ENCODE results near the gene CBARP.

Gene CBARP, protein sequence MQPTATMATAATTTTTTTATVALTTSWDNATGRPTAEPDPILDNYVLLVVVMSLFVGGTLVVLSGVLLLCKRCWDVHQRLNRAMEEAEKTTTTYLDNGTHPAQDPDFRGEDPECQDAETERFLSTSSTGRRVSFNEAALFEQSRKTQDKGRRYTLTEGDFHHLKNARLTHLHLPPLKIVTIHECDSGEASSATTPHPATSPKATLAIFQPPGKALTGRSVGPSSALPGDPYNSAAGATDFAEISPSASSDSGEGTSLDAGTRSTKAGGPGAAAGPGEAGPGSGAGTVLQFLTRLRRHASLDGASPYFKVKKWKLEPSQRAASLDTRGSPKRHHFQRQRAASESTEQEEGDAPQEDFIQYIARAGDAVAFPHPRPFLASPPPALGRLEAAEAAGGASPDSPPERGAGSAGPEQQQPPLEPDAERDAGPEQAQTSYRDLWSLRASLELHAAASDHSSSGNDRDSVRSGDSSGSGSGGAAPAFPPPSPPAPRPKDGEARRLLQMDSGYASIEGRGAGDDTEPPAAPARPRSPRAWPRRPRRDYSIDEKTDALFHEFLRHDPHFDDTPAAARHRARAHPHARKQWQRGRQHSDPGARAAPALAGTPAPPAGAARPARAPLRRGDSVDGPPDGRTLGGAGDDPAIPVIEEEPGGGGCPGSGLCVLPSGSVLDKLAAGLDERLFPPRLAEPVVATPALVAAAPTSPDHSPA
- total RNA-seq = 0.06 to 0.26 reads per million in 2 experiments

- DNase-seq (ENCODE audit: low read depth) = no peak
Observed at GRCh38 chr19:1237754-1238368, at the start of gene CBARP. Gene CBARP, minus strand, starts transcription at chr19:1238005. Its CDS starts 1,905 bp downstream, at chr19:1236100.

GRCh38 chr19:1286487-1287353 lies 48.9 kb upstream of the CBARP start:
- DNase-seq (ENCODE audit: low read depth) = no peak

DNA sequence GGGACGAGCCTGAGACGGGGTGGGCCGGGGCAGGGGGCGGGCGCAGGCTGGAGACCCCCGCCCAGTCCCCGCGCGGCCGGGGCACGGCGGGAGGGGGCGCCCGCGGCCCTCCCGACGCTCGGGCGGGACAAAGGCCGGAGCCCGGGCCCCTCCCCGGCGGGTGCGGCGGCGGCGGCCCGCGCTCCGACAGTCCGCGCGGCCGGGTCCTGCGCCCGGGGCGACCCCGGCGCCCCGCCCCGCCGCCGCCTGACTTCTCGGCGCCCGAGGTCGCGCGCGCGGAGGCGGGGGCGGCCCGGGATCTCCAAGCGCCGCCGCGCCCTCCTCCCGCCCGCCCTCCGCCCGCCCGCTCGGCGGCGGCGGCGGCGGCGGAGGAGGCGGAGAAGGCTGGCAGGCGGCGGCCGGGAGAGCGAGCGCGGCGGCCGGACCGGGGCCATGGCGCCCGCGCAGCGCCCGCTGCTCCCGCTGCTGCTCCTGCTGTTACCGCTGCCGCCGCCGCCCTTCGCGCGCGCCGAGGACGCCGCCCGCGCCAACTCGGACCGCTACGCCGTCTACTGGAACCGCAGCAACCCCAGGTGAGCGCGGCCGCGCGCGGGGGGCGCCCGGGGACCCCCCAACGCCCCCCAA lies 48.0 kb upstream of the CBARP start, which contains the start of gene EFNA2:
Gene EFNA2 (plus strand): TSS at position 137 of the 624 bp plus-strand sequence. CDS start 296 bp downstream, at position 433.
- DNase-seq (ENCODE audit: low read depth) = no peak

GRCh38 chr19:1284979-1285736 lies 47.4 kb upstream of the CBARP start:
- no peak for DNase-seq (ENCODE audit: low read depth)

- no peak for DNase-seq (ENCODE audit: low read depth)
Observed at GRCh38 chr19:1284293-1284978, 46.6 kb upstream of the CBARP start.

- no peak for DNase-seq (ENCODE audit: low read depth)
Observed at GRCh38 chr19:1283917-1284292, 46.1 kb upstream of the CBARP start.

DNA sequence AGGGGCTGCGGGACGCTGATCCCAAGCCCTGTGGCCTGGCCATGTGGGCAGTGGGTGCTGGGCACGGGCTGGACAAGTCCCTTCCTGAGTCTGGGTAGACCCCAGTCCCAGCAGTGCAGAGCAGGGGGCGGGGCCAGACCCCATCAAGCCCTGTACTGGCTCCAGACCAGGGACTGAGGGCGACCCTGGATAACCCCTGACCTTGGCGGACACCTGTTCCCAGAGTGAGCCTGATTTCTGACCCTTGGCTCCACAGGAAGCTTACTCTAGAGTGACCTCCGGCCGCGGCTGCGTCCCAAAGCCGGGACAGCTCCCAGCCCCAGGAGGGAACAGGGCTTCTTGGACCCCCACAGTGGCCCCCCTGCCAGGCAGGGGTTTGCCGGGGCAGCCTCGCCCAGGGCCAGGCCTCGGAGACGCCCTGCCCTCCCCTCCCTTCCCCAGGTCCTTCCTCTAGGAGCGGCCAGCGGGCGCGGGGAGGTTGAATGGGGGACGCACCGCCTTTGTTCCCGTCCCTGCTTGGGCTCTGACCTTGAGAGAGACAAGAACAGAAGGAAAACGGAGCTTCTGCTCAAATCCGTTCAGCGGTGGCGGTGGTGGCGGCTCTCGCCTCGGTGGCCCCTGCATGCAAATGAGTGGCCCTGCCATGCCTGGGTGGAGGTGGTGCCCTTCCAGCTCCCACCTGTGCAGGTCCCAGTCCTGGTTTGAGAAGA lies 45.6 kb upstream of the CBARP start:
- DNase-seq (ENCODE audit: low read depth) = no peak

DNA sequence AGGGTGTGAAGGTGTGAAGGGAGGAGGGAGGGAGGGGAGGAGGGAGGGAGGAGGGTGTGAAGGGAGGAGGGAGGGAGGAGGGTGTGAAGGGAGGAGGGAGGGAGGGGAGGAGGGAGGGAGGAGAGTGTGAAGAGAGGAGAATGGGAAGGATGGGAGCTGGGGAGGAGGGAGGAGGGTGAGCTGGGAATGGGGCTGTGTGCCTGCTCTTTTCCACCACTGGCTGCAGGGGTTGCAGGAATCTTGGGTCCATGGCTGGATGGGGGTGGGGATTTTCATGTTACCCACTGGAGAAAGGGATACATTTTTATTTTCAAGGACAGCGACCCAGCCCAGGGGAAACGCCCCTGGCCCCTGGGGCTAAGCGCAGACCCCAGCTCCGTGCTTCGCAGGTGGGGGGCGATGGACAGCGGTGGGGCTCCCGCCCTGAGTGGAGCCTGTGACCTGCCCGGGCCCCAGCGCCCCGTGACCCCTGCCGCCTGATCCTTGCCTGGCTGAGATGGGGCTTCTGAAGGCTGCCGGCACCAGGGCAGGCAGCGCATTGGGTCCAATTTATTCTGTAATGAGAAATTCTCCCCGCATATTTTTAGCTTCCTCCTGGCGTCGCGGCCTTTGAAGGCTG lies 44.9 kb upstream of the CBARP start:
- DNase-seq (ENCODE audit: low read depth) = no peak

GRCh38 chr19:1281569-1282287 lies 43.9 kb upstream of the CBARP start:
- no peak for DNase-seq (ENCODE audit: low read depth)

GRCh38 chr19:1280636-1281568 lies 43.1 kb upstream of the CBARP start:
- no peak for DNase-seq (ENCODE audit: low read depth)

DNA sequence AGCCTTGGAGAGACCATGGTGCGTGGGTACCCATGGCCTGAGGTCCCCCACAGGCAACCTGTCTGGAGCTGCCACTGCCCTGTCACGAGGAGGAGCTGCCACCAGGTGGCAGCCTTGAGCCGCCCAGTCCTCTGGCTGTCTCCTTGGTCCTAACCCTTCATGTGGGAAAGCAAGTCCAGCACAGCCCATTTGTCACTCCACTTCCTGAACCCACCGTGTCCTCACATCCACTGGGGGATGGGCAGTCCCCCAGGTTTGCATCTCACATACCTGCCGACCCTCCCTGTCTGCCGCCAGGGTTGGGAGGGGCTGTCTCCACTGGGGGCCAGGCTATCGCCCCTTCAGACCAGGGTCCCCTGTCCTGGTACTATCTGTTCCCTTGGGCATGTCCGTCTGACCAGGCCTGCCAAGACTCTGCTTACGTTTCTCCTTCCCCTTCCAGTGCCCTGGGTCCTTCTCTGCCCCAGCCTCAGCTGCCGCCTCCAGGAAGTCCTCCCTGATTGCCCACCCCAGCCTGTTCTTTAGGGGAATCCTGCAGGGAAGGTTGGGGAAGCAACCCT lies 42.1 kb upstream of the CBARP start:
- DNase-seq (ENCODE audit: low read depth) = peak; percentile 67

DNA sequence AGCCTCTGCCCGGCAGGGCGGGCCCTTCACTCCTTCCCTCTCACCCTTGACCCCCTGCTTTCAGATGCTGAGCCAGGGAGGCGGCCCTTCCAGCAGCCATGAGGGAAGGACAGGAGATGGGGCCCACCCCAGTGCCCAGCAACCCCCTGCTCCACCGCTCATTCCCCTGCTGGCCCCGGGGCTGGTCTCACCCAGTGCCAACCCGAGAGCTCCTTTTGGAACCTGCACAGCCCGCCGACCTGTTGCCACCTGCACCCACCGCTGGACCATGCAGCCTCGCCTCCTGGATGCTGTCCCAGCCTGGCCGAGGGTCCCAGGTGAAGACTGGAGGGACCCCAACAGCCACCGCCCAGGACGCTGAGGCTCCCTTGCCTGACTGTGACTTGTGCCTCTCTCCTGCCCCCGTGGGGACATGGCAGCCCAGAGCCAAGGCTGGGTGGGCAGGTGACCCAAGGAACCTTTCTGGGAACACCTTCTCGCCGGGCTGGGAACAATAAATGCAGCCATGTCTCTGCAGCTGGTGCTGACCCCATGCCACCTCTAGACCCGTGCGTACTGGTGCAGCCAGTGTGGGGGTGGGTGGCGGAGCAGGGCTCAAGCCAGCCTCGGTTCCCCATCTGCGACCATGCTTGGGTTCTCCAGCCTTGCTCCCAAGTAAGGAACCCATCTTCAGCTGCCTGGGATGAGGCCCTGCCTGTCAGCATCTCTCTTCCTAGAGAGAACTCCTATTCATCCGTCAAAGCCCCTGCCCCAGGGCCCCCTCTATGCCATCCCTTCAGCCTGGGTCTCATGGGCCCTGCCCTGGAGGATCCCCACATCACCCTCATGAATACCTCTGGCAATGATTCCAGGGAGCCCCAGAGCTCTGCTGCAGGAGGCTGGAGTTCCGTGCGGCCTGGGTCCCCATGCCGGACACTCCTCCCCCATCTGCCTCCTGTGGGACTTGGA lies 41.2 kb upstream of the CBARP start:
- no peak for DNase-seq (ENCODE audit: low read depth)

GRCh38 chr19:1278074-1278473 lies 40.3 kb upstream of the CBARP start:
- no peak for DNase-seq (ENCODE audit: low read depth)

DNA sequence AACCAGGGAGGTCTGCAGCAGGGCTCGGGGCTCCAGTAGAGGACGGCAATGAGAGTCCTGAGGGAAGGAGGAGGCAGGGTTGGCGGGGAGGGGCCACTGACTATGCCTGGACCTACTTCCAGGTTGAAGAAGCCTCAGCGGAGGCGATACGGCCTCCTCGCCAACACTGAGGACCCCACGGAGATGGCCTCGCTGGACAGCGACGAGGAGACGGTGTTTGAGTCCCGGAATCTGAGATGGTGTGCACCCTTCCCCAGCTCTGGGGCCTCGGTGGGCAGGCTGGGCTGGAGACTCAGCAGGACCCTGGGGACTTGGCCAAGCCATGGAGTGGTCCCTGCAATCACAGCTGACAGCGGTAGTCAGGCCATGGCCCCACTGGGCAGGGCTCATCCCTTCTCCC lies 39.3 kb upstream of the CBARP start:
- DNase-seq (ENCODE audit: low read depth) = no peak

- no peak for DNase-seq (ENCODE audit: low read depth)
Observed at GRCh38 chr19:1276628-1277022, 38.8 kb upstream of the CBARP start.

Measured in T follicular helper cell (primary cell).